ENCODE measurements around the gene ATG9B. TPM values are rescaled to one million over a fixed set of nuclear protein-coding genes. Genes with fewer than 3 reads are reported as not detected.

The ATG9B gene
- total and polyA plus RNA-seq, 2 experiments from 2014 or later: 0.80 to 2.4 TPM

DNA sequence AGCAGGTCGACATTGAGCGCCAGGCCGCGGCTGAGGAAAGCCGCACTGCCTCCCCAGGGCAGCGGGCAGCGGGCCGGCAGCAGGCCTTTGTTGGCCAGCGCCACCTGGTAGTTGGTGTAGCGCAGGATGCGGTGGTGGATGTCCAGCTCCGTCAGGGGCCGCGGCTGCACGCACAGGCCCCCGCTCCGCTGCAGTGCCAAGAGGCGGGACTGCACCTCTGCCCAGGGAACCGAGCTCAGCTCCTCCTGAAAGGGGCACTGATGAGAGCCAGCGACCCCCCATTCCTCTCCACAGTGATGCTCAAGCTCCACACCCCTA lies 5.2 kb downstream of the ATG9B start:
- Histone ChIP-seq H4K20me1 (ENCODE audit: insufficient read depth, poor library complexity, severe bottlenecking) (no peaks in the 10 kb centered on the region), H3K4me3 (no peak overlapping the region), H3K9me3 (ENCODE audit: low read depth) (no peaks in the 10 kb centered on the region), H3K9me2 (replicated peaks; ENCODE audit: insufficient read depth) (no peaks in the 10 kb centered on the region), H3K4me2 (peak overlapping the region; percentile 78), H3K27ac (no peak overlapping the region), H3K27me3 (peaks cover 33% of the 10 kb centered on the region), H3K79me2 (no peaks in the 10 kb centered on the region), H3K36me3 (replicated peaks; ENCODE audit: insufficient read depth, low read depth) (no peaks in the 10 kb centered on the region), H3K4me1 (ENCODE audit: insufficient read depth) (peaks cover 12% of the 10 kb centered on the region), H2AFZ (peak overlapping the region; percentile 31)
- DNase-seq (ENCODE audit: low spot score): no peak
- TF ChIP-seq, protein P1, sequence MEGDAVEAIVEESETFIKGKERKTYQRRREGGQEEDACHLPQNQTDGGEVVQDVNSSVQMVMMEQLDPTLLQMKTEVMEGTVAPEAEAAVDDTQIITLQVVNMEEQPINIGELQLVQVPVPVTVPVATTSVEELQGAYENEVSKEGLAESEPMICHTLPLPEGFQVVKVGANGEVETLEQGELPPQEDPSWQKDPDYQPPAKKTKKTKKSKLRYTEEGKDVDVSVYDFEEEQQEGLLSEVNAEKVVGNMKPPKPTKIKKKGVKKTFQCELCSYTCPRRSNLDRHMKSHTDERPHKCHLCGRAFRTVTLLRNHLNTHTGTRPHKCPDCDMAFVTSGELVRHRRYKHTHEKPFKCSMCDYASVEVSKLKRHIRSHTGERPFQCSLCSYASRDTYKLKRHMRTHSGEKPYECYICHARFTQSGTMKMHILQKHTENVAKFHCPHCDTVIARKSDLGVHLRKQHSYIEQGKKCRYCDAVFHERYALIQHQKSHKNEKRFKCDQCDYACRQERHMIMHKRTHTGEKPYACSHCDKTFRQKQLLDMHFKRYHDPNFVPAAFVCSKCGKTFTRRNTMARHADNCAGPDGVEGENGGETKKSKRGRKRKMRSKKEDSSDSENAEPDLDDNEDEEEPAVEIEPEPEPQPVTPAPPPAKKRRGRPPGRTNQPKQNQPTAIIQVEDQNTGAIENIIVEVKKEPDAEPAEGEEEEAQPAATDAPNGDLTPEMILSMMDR (IDR thresholded peaks at IDR 0.05; ENCODE audit: poor library complexity): no peak
- TF ChIP-seq EZH2phosphoT487 (IDR thresholded peaks at IDR 0.05; ENCODE audit: low read depth, severe bottlenecking, unreplicated experiment): no peak
- no peak for TF ChIP-seq EZH2 (IDR thresholded peaks at IDR 0.05; ENCODE audit: borderline replicate concordance)
- WGBS (ENCODE audit: low lambda C conversion rate, missing lambda C conversion rate): 49% methylated on average over 20 of the region's 20 CpGs

- H3K27ac ChIP-seq: no peak overlapping the region
- H4K20me1 ChIP-seq (ENCODE audit: insufficient read depth, poor library complexity, severe bottlenecking): no peaks in the 10 kb centered on the region
- TF ChIP-seq EZH2 (IDR thresholded peaks at IDR 0.05; ENCODE audit: borderline replicate concordance) (peak; percentile 58), EZH2phosphoT487 (IDR thresholded peaks at IDR 0.05; ENCODE audit: low read depth, severe bottlenecking, unreplicated experiment) (no peak)
- TF ChIP-seq, protein P1 (IDR thresholded peaks at IDR 0.05; ENCODE audit: poor library complexity): no peak
- H3K27me3 ChIP-seq: peaks cover 33% of the 10 kb centered on the region
- H2AFZ ChIP-seq: peak overlapping the region; percentile 31
- no peaks in the 10 kb centered on the region for H3K36me3 ChIP-seq (replicated peaks; ENCODE audit: insufficient read depth, low read depth)
- 14% methylated on average over 53 of the region's 82 CpGs for WGBS (ENCODE audit: low lambda C conversion rate, missing lambda C conversion rate)
- peaks cover 16% of the 10 kb centered on the region for H3K4me1 ChIP-seq (ENCODE audit: insufficient read depth)
- H3K9me2 ChIP-seq (replicated peaks; ENCODE audit: insufficient read depth): no peaks in the 10 kb centered on the region
- H3K9me3 ChIP-seq (ENCODE audit: low read depth): no peaks in the 10 kb centered on the region
- no peak overlapping the region for H3K4me3 ChIP-seq
- peak; percentile 68 for DNase-seq (ENCODE audit: low spot score)
- H3K4me2 ChIP-seq: peak overlapping the region; percentile 78
- H3K79me2 ChIP-seq: no peaks in the 10 kb centered on the region
Observed at GRCh38 chr7:151018421-151019129, 5.7 kb downstream of the ATG9B start.

GRCh38 chr7:151017953-151018420 lies 6.3 kb downstream of the ATG9B start:
- no peak overlapping the region for H3K27ac ChIP-seq
- H3K27me3 ChIP-seq: peaks cover 33% of the 10 kb centered on the region
- no peaks in the 10 kb centered on the region for H3K79me2 ChIP-seq
- no peaks in the 10 kb centered on the region for H3K9me3 ChIP-seq (ENCODE audit: low read depth)
- WGBS (ENCODE audit: low lambda C conversion rate, missing lambda C conversion rate): 10% methylated on average over 33 of the region's 34 CpGs
- no peak overlapping the region for H2AFZ ChIP-seq
- no peaks in the 10 kb centered on the region for H4K20me1 ChIP-seq (ENCODE audit: insufficient read depth, poor library complexity, severe bottlenecking)
- peak; percentile 84 for DNase-seq (ENCODE audit: low spot score)
- peak overlapping the region; percentile 78 for H3K4me2 ChIP-seq
- H3K4me1 ChIP-seq (ENCODE audit: insufficient read depth): peaks cover 21% of the 10 kb centered on the region
- no peaks in the 10 kb centered on the region for H3K9me2 ChIP-seq (replicated peaks; ENCODE audit: insufficient read depth)
- no peak overlapping the region for H3K4me3 ChIP-seq
- no peaks in the 10 kb centered on the region for H3K36me3 ChIP-seq (replicated peaks; ENCODE audit: insufficient read depth, low read depth)
- TF ChIP-seq, protein P1 (IDR thresholded peaks at IDR 0.05; ENCODE audit: poor library complexity): peak; percentile 96
- no peak for TF ChIP-seq EZH2phosphoT487 (IDR thresholded peaks at IDR 0.05; ENCODE audit: low read depth, severe bottlenecking, unreplicated experiment)
- no peak for TF ChIP-seq EZH2 (IDR thresholded peaks at IDR 0.05; ENCODE audit: borderline replicate concordance)
